HG03196 (cell line): ENCODE results near the gene CENPW.
A peak's percentile ranks its signal among the peaks of the same experiment; 100 is the strongest.

Source experiments
- ATAC-seq: cut with Tn5 transposase; IDR thresholded peaks from one replicate; pipeline ENCODE4 v1.9.1; 2021; ENCODE audit not compliant: unreplicated experiment

The CENPW gene

GRCh38 chr6:126339796-126340609 is at the start of gene CENPW:
CENPW (plus strand) TSS chr6:126340115; CDS start chr6:126340274, 159 bp downstream.
- ATAC-seq = peak; percentile 95

GRCh38 chr6:126293891-126294524 is 45.9 kb upstream of the CENPW start:
- no peak for ATAC-seq

GRCh38 chr6:126300126-126300525 is 39.8 kb upstream of the CENPW start:
- ATAC-seq = no peak

GRCh38 chr6:126300735-126301134 is 39.2 kb upstream of the CENPW start:
- peak; percentile 88 for ATAC-seq

GRCh38 chr6:126302191-126302590 is 37.7 kb upstream of the CENPW start:
- ATAC-seq = no peak

GRCh38 chr6:126307849-126308248 is 32.1 kb upstream of the CENPW start:
- no peak for ATAC-seq

- ATAC-seq = no peak
Observed at GRCh38 chr6:126308362-126308761, 31.6 kb upstream of the CENPW start.

- peak; percentile 82 for ATAC-seq
Observed at GRCh38 chr6:126312013-126312665, 27.8 kb upstream of the CENPW start.

GRCh38 chr6:126313941-126314340 is 26.0 kb upstream of the CENPW start:
- ATAC-seq = no peak

- ATAC-seq = no peak
Observed at GRCh38 chr6:126318797-126319196, 21.1 kb upstream of the CENPW start.

GRCh38 chr6:126333729-126334128 is 6.2 kb upstream of the CENPW start:
- no peak for ATAC-seq

GRCh38 chr6:126335210-126335609 is 4.7 kb upstream of the CENPW start:
- ATAC-seq = no peak

GRCh38 chr6:126337323-126337722 is 2.6 kb upstream of the CENPW start:
- ATAC-seq = no peak

- no peak for ATAC-seq
Observed at GRCh38 chr6:126341126-126341525, 1.2 kb downstream of the CENPW start.

- ATAC-seq = no peak
Observed at GRCh38 chr6:126344181-126344580, 4.3 kb downstream of the CENPW start.

GRCh38 chr6:126351960-126352359 is 12.0 kb downstream of the CENPW start:
- ATAC-seq = no peak

- no peak for ATAC-seq
Observed at GRCh38 chr6:126352514-126352913, 12.6 kb downstream of the CENPW start.

- no peak for ATAC-seq
Observed at GRCh38 chr6:126356526-126356925, 16.6 kb downstream of the CENPW start.

- ATAC-seq = no peak
Observed at GRCh38 chr6:126359936-126360537, 20.1 kb downstream of the CENPW start.

- no peak for ATAC-seq
Observed at GRCh38 chr6:126361832-126362440, 22.0 kb downstream of the CENPW start.

GRCh38 chr6:126367849-126368248 is 27.9 kb downstream of the CENPW start:
- ATAC-seq = no peak
